GM18511 (cell line): Measurements from ENCODE around the gene KCNC3.

Source experiments
- ATAC-seq: cut with Tn5 transposase; IDR thresholded peaks from one replicate; pipeline ENCODE4 v1.9.1; 2021; ENCODE audit warnings: mild to moderate bottlenecking, moderate library complexity; ENCODE audit not compliant: unreplicated experiment

The KCNC3 gene

GRCh38 chr19:50312967-50313811, 16.0 kb downstream of the KCNC3 start:
- ATAC-seq, result no peak

- no peak for ATAC-seq
These were observed 17.2 kb downstream of the KCNC3 start for GRCh38 chr19:50311723-50312635.

DNA sequence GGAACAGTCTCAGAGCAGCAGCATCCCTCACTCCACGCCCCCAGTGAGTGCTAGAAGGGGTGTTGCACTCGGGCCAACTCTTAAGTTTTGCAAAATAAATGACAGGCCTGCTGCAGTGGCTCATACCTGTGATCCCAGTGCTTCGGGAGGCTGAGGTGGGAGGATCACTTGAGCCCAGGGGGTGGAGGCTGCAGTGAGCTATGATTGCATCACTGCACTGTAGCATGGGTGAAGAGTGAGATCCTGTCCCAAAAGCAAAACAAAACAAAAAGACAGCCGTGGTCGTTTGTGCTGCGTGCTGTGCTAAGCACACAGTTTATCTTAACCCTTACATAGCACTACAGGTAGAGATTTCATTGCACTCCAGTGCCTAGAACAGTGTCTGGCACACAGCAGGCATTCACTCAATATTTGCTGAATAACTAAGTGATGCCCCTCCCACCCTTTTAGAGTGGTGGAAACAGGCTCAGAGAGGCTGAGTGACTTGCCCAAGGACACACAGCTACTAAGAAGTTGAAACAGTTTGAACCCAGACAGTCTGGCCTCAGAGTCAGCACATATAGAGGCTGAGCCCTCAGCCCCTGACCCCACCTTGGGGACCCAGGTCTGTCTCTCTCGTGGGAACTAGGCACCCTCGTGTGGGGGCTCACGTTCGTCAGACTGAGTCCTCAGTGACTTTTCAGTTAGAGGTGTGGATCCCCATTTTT, 18.3 kb downstream of the KCNC3 start:
- ATAC-seq, result no peak

DNA sequence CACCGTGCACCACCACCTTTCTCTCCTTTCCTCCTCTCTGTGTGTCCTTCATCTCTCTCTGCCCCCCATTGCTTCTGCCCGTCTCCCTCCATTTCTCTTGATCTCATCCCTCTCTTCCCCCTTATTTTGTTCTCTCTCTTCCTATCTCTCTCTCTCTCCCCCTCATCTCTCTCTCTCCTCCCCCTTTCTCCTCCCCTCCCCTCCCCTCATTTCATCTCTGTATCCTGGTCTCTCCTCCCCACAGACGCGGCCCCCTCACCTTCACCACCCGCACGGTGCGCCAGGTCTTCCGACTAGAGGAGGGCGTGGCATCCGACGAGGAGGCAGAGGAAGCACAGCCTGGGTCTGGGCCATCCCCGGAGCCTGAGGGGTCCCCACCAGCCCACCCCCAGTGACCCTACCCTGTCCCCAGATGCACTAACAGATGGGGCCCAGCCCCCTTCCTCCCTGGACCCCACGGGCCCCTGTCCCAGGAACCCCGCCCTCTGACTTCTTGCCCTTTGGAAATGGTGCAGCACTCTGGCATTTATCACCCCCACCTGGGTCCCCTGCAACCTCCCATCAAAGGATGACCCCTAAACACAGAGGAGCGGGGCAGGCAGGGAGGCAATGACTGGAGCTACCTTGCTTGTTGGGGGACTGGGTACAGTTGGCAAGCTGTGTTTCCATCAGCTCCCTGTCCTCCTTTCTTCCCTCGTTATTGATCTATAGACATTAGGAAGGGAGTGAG, 19.6 kb downstream of the KCNC3 start:
- ATAC-seq, result no peak

DNA sequence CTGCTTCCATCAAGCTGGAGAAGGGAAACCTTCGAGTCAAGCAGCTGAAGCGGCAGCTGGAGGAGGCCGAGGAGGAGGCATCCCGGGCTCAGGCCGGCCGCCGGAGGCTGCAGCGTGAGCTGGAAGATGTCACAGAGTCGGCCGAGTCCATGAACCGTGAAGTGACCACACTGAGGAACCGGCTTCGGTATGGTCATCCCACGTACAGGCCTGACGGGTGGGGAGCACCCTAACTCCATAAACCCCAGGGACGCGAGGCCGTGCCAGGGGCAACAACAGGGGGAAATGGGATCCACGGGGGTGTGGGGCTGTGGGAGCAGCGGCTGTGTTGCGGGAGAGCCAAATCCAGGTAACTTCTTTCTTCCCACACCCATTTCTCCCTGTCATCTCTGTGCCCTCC, 20.2 kb downstream of the KCNC3 start:
- ATAC-seq, result no peak

DNA sequence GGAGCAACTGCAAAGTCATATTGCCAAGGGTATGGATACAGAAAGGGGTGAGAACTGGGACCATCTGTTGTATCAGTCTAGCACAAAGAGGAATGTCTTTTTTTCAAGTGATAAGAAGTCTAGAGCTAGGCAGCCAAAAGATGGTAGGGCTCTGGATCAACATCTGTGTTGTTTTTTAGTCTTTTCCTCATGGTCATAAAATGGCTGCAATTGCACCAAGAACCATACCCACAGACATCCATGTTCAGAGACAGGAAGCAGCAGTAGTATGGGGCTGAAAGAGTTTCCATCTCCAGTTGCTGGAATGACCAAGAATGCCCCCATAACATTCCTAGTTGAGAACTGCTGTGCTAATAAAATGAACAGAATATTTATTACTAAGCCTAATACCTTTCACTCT, 25.6 kb downstream of the KCNC3 start:
- ATAC-seq, result no peak

GRCh38 chr19:50301607-50301971, 27.6 kb downstream of the KCNC3 start:
- ATAC-seq, result no peak

DNA sequence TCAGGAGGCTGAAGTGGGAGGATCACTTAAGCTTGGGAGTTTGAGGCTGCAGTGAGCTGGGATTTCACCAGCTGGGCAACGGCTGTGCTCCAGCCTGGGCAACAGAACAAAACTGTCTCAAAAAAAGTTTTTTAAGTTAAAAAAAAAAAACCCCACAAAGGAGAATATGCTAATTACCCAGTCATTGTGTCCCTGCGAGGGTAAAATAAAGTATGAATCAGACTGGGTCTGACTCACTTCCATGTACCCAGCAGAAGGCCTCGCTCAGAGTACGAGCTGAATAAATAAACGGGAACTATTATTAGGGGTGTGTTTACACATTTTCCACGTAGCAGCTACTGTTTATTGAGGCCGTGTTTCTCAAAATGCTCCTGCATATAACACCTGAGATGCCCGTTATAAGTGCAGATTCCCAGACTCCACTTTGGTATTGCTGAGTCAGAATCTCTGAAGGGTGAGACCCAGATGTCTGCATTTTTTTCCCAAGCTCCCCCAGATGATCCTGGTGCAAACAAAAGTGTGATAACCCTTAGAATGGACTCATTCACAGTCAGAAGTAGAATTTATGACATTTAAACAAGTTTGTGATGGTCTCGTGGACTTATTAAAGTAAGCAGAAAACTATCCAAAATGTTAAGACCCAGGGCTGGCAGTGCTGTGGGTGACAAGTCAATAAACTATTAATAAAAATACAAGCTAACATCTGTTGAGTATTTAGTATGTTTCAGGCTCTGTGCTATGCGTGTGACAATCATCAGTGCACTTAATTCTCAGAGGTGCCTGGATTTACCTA, 28.2 kb downstream of the KCNC3 start:
- ATAC-seq, result no peak

- no peak for ATAC-seq
These were observed 29.1 kb downstream of the KCNC3 start for GRCh38 chr19:50300051-50300450.

DNA sequence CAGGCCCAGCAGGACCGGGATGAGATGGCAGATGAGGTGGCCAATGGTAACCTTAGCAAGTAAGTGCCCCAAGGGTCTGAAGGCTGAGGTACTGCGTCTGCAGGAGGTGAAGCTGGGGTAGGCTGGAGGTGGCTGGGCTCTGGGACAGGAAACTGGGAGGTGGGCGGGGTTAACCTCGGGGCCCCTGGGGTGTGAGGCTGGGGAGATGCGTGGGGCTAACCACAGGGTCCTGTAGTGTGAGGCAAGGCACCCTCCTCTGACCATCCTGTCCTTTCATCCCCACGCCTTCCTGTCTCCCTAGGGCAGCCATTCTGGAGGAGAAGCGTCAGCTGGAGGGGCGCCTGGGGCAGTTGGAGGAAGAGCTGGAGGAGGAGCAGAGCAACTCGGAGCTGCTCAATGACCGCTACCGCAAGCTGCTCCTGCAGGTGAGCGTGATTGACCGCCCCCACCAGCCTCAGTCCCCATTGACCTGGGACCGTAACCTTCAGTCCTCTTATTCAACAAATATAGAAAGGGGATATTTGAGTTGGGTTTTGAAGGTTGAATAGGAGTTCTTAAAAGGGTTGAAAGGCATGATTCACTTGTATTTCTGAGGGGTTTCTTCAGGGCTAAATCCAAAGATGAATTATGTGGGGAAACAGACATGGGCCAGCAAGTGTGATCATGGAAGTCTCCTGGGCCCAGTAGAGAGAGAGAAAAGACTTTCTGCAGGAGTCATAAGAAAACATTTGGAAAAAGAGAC, 35.7 kb downstream of the KCNC3 start:
- no peak for ATAC-seq

DNA sequence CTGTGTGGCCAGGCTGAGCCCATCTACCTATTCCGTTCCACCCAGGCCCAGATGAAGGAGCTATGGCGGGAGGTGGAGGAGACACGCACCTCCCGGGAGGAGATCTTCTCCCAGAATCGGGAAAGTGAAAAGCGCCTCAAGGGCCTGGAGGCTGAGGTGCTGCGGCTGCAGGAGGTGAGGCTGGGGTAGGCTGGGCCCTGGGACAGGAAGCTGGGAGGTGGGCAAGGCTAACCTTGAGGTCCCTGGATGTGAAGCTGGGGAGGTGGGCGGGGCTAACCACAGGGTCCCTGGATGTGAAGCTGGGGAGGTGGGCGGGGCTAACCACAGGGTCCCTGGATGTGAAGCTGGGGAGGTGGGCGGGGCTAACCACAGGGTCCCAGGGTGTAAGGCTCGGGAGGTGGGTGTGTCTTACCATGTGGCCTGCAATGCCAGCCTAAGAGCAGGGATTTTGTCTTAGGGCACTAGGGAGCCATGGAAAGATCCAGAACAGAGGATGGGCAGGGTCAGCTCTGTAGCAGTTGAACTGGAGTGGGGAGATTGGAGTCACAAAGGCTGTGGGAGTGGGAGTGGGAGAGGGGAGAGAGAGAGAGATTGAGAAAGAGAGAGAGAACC, 36.9 kb downstream of the KCNC3 start:
- ATAC-seq, result no peak

DNA sequence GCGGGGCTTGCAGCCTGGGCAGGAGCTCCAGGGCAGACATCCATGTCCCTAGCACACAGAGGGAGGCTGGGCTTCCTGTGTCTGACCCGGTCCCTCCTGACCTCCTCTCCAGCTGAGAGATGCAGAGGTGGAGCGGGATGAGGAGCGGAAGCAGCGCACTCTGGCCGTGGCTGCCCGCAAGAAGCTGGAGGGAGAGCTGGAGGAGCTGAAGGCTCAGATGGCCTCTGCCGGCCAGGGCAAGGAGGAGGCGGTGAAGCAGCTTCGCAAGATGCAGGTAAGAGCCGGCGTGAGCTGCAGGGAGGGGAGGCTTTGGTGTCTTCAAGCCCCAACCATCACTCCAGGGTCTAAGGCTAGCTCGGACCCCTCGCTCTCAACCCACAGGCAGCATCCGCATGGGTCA, 38.4 kb downstream of the KCNC3 start:
- ATAC-seq, result no peak

DNA sequence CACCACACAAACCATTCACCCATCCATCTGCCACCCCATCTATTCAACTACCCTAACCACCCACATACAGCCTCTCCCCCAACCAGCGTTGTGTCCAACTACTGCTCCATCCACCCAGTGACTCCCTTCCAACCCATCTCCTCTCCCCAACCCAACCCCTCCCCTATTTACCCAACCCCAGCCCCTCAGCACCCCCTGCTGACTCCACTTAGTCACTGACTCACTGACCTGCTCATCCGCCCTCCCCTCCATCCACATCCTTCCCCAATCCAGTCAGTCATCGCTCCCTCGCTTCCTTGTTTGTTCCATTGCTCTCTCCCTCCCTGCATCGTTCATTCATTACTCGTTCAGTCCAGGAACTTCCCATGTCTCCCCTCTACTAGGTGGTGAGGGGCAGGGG, 39.2 kb downstream of the KCNC3 start:
- ATAC-seq, result no peak

DNA sequence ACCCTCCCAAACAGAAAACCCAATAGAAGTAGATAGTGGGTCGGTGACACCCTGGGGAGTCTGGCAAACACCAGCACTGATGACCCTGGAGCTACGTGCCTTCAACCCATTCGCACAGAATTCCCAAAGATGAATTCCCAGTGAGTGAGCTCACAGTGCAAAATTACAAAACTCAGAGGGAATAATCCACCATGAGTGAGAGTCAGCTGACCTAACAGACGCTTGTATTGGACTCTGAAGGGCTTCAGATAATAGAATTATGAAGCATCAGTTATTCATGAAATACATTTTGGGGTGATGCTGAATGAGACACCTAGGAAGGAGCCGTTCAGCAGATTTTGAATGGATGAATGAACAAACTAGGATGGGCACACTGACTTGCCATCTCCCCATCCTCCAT, 40.2 kb downstream of the KCNC3 start:
- ATAC-seq, result no peak

- no peak for ATAC-seq
These were observed 41.8 kb downstream of the KCNC3 start for GRCh38 chr19:50287331-50287730.

DNA sequence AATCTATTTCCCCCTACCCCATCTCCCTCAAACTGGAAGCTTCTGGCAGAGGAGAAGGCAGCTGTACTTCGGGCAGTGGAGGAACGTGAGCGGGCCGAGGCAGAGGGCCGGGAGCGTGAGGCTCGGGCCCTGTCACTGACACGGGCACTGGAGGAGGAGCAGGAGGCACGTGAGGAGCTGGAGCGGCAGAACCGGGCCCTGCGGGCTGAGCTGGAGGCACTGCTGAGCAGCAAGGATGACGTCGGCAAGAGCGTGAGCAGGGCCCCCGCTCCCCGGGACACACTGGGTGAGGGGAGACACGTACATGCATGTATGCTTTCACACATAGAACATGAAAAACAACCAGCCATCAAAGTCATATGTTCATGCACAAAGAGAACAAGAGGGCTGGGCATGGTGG, 42.7 kb downstream of the KCNC3 start:
- ATAC-seq, result no peak

DNA sequence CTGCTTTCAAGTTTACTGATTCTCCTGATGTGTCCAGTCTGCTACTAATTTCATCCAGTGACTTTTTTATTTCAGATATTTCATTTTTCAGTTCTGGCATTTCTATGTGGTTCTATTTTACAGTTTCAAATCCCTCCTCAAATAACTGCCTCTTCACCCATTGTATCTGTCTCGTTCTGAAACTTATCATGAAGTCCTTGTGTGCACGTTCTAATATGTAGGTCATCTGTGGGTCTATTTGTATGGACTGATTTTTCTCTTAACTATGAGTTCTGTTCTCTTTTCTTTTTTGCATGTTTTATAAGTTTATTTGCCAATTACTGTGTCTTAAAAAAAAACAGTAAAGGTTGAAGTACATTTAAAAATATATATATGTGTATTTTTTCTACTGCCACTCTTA, 43.3 kb downstream of the KCNC3 start:
- no peak for ATAC-seq

- ATAC-seq, result no peak
These were observed 47.7 kb downstream of the KCNC3 start for GRCh38 chr19:50281491-50281890.

- no peak for ATAC-seq
These were observed 48.2 kb downstream of the KCNC3 start for GRCh38 chr19:50280983-50281382.
